NCI-H2107 (cell line): Measurements from ENCODE around the gene UQCRH.

ENCODE experiments used
- DNase-seq: peaks from one replicate; lab custom pipeline; 2025; lab: John Stamatoyannopoulos, UW

Gene UQCRH

DNA sequence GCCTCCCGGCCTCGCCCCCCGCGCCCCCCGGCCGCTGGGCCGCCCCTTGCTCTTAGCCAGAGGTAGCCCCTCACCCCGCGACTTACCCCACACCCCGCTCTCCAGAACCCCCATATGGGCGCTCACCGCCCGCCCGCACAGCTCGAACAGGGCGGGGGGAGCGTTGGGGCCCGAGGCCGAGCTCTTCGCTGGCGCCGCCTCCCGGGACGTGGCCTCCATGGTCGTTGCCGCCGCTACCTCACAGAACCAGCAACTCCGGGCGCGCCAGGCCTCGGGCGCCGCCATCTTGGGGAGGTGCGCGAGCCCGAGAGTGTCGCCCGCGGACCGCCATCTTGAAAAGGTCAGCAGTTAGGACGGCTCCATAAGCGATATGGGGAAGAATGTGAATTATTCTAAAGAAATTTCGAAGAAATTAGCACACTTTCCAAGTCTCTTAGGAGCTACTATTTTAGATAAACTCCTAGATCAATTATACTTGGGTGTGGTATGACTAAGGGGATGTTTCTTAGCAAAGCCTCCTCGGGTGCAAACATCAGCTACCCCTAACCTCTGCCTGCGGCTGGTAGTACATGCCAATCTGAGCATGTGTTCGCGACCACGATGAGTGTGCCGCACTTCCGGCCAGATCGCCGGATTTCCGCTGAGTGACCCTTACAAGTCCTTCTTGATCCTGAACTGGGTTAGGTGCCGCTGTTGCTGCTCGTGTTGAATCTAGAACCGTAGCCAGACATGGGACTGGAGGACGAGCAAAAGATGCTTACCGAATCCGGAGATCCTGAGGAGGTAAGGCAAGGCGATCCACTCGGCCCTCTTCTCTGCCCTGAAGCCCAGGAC is at the start of gene UQCRH, which contains the start of gene LRRC41:
UQCRH (plus strand) TSS at position 661 of the 834 bp plus-strand sequence; CDS start at position 730, 69 bp downstream.
LRRC41 (minus strand) TSS at position 579 of the 834 bp plus-strand sequence; CDS start at position 285, 294 bp downstream.
- peak; percentile 98 for DNase-seq

- no peak for DNase-seq
Observed at GRCh38 chr1:46254668-46255067, 48.8 kb upstream of the UQCRH start.

DNA sequence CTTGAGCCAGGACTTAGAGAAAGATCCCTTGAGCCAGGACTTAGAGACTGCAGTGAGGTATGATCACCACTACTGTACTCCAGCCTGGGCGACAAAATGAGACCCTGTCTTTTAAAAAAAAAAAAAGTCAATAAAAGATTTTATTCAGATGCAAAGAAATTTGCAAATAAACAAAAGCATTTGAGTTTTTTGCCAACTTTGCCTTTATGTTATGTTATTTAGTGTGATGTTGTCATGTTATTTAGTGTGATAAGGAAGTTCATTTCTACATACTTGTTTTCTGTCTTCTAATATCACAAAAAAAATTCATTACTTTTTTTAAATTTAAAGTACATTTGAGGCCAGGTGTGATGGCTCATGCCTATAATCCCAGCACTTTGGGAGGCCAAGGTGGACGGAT is 47.0 kb upstream of the UQCRH start:
- no peak for DNase-seq

GRCh38 chr1:46262508-46262907 is 41.0 kb upstream of the UQCRH start:
- DNase-seq, result no peak

GRCh38 chr1:46263146-46263545 is 40.4 kb upstream of the UQCRH start:
- no peak for DNase-seq

GRCh38 chr1:46268578-46268977 is 34.9 kb upstream of the UQCRH start:
- no peak for DNase-seq

- DNase-seq, result no peak
Observed at GRCh38 chr1:46274225-46275029, 29.1 kb upstream of the UQCRH start.

DNA sequence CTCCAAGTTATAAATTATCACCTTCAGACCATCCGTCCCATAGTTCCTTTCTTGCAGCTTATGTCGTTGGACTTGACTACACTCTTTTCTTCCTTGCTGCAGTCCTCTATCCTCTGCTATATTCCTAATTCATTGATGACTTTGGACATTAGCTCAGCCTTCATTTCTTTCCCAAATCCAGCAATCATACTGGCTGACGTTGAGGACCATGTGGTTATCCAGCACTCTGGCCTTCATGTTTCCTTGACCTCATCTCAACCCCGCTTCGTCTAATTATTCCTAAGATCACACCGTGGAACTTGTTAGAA is 28.5 kb upstream of the UQCRH start:
- no peak for DNase-seq

DNA sequence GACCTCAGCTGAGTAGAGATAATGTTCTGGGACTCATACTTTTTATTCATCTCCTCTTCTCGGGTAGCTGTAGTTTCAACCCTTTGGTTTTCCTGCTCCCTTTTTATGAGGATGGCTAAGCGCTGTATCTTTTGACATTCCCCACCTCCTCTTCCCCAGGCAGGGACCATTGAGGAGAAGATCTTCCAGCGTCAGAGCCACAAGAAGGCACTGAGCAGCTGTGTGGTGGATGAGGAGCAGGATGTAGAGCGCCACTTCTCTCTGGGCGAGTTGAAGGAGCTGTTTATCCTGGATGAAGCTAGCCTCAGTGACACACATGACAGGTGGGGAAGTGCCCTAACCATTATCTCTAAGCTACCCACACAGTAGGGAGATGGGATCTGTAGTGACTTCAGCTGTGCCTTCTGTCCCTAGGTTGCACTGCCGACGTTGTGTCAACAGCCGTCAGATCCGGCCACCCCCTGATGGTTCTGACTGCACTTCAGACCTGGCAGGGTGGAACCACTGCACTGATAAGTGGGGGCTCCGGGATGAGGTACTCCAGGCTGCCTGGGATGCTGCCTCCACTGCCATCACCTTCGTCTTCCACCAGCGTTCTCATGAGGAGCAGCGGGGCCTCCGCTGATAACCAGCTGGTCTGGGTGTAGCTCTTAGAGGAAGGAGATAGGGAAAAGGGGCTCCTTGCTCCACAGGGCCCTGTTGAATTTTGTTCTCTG is 25.7 kb upstream of the UQCRH start:
- no peak for DNase-seq

DNA sequence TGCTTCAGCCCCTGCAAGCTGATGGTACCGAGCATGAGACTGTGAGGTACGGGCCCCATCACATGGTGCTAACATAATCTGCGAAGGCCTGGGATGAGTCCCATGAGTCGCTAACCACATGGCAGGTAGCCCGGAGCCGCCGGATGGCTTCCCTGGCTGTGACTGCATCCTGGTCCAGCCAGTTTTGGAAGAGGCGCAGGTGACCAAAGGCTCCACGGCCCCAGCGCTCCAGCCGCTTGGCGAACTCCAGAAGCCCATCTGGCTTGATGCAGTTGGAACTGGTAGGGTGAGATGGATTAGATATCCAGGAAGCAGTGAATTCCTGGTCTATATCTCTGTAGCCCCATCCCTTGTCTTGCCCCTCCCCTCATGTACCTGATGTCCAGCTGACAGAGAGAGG is 24.7 kb upstream of the UQCRH start:
- DNase-seq, result no peak

- DNase-seq, result no peak
Observed at GRCh38 chr1:46280092-46280491, 23.4 kb upstream of the UQCRH start.

- no peak for DNase-seq
Observed at GRCh38 chr1:46281021-46281420, 22.5 kb upstream of the UQCRH start.

GRCh38 chr1:46284058-46284457 is 19.4 kb upstream of the UQCRH start:
- no peak for DNase-seq

DNA sequence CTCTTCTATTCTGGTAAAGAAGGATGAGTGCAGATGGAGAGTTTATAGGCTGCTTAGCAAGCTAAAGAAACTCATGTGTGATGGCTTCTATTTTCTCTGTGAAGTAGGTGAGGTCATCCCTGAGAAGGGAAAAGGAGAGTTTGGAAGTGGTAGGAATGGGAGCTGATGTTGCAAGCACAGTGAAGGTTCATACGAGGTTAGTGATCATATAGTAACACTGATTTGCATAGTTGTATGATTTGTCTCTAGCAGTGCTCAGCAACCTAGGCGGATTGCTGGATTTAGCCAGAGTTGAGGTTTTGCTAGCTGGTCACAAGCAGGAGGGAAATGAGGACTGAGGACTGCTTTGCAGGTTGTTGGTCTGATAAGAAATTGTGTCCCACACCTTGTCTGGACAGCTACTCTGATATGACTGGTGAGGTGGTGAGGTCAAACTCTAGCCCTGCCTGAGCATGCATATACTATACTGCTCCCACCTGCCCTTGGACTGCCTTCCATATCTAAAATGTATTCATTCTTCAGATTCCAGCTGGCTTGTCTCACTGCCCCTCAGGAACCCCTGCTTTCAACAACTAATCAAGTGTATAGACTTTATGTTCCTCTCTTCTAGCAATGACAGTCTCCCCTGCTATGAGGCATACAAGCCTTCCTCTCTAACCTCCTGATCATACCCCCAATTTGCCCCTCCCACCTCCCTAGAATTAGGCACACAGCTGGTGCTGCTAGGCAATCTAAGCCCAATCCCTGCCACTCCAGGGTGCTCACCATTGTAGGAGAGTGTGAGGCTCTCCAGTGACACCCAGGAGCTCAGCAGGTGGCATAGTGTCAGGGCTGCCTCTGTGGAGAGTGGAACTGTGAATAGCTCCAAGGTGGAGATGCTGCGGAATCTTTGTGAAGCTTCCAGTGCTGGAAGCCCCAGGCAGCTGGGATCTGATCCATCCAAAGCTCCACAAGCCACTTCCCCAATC is 18.6 kb upstream of the UQCRH start:
- DNase-seq, result peak; percentile 62

- DNase-seq, result peak; percentile 95
Observed at GRCh38 chr1:46285730-46286477, 17.6 kb upstream of the UQCRH start.

DNA sequence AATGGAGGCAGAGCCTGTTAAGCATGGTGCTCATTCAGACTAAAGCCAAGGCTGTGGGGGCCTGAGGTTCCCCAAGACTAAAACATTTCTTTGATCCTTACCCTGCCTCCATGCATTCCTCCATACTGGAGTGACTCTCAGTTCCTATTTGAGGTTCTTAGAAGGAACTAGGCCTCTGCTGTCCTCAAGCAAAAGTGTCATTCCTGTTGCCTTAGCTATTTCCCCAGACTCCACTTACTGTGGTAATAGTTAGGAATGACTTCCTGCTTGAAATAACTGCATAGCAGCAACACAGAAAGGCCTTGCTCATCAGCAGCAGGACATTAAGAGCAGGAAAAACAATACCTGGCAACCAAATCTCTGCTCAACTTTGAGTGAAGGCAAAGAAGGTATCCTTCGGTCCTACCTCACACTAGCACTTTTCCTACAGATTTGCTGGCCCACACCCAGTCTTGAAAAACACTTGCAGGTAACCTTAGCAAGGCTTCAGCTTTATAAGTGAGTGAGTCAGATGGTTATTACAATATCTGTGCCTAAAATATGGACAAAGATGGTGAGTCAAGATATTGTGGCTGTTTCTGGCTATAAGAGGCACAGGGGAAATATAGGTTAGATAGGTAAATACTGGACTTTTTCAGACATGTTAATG is 14.9 kb upstream of the UQCRH start:
- no peak for DNase-seq

DNA sequence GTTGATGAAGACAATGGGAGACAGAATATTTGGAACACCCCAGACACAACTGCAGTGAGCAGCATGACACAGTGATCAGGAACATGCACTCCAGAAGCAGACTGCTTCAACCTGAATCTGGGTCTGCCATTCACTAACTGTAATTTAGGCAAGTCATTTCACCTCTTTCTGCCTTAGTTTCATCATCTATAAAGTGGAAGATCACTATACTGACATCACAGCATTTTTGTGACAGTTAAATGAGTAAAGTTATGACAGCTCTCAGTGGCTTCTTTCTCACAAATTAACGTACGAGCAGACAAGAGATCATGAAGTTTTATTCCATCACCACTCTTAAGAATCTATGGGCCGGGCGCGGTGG is 14.4 kb upstream of the UQCRH start:
- no peak for DNase-seq

GRCh38 chr1:46289976-46290375 is 13.5 kb upstream of the UQCRH start:
- no peak for DNase-seq

DNA sequence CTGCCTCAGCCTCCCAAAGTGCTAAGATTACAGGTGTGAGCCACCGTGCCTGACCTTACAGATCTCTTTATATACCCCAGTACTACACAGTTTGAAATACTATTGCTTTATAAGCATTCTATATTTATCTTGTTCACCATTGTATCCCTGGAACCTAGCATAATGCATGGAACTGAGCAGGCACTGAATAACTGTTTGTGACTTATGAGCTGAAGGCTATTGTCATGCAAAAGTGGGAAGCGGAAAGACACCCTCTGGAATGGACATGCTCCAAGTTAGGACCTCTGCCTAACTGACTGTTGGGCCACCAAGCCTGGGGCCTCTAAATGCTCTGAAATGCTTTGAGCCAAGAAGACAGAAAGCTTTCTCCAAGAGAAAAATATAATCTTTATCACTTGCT is 8.2 kb upstream of the UQCRH start:
- no peak for DNase-seq

DNA sequence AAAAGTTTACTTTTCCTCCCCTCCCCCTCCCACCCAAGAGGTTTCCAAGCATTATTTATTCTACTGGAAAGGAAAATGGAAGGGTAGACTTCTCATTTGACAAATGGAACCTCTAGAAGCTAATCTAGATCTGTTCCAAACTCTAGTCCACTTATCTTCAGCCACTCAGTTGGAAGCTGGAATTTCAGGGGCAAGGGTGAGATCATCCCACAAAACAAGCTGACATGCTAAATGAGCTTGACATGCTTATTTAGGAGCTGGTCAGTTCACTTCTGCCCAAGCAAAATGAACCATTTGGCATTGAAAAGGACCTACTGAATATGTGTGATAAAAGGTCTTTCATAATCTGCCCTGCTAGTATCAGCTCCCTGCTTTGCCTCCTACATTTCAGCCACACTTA is 5.1 kb upstream of the UQCRH start:
- no peak for DNase-seq
